ENCODE data around the gene ADAMTS12. TPM values are rescaled to one million over a fixed set of nuclear protein-coding genes. Genes with fewer than 3 reads are reported as not detected.

The ADAMTS12 gene
- total RNA-seq, 4 donors from 2014 or later: 0.49 to 3.1 (median 2.5) TPM

GRCh38 chr5:33684496-33685159, 207.2 kb downstream of the ADAMTS12 start:
- H3K4me3 ChIP-seq: no peak overlapping the region
- no peaks in the 10 kb centered on the region for H3K27me3 ChIP-seq
- ATAC-seq: no peak
- no peaks in the 10 kb centered on the region for H3K9me3 ChIP-seq
- no peaks in the 10 kb centered on the region for H3K36me3 ChIP-seq
- H3K4me1 ChIP-seq: no peaks in the 10 kb centered on the region
- H3K27ac ChIP-seq: no peak overlapping the region
- intact Hi-C loops (cut with DNase I; ENCODE audit: low total_unique reads): no loop called here
- no peak for DNase-seq
- no peak for TF ChIP-seq POLR2A (IDR thresholded peaks at IDR 0.05)
- no peak for TF ChIP-seq CTCF (IDR thresholded peaks at IDR 0.05 in 4 of 5, conservative IDR thresholded peaks at IDR 0.05 in 1 of 5)
- in situ Hi-C loops (cut with MboI; ENCODE audit: low sequenced_read_pairs in 4 of 4): no loop called here

- H3K36me3 ChIP-seq: no peaks in the 10 kb centered on the region
- H3K4me1 ChIP-seq: no peaks in the 10 kb centered on the region
- no peak overlapping the region for H3K27ac ChIP-seq
- intact Hi-C loops (cut with DNase I; ENCODE audit: low total_unique reads): no loop called here
- H3K27me3 ChIP-seq: no peaks in the 10 kb centered on the region
- H3K9me3 ChIP-seq: no peaks in the 10 kb centered on the region
- TF ChIP-seq CTCF (IDR thresholded peaks at IDR 0.05 in 4 of 5, conservative IDR thresholded peaks at IDR 0.05 in 1 of 5) (no peak), POLR2A (IDR thresholded peaks at IDR 0.05) (no peak)
- no peak overlapping the region for H3K4me3 ChIP-seq
- ATAC-seq (no peak), DNase-seq (no peak)
- in situ Hi-C loops (cut with MboI; ENCODE audit: low sequenced_read_pairs in 4 of 4): no loop called here
These were observed 212.0 kb downstream of the ADAMTS12 start for GRCh38 chr5:33679791-33680190.

DNA sequence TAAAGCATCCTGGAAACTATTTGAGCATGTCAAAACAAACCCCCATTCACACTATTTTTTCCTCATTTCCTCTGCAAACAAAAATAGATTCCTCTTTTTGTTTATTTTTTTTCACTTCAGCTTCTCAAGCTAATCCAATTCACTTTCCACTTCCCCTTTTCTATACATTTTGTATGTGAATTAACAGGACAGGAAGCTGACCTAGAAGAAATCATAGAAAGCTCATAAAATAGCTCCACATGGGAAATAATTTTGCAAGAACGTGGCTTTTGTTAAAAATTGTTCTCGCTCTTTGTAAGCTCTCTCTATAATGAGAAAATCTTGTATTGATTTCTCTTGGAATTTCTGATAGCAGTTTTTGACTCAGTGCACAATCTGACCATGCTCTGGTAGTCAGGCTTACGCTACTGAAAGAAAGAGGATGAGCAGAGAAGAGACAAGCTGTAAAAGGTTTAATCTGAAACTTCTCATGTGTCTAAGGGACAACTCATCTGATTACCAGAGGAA, 215.8 kb downstream of the ADAMTS12 start:
- no peaks in the 10 kb centered on the region for H3K36me3 ChIP-seq
- in situ Hi-C loops (cut with MboI; ENCODE audit: low sequenced_read_pairs in 4 of 4): no loop called here
- H3K9me3 ChIP-seq: no peaks in the 10 kb centered on the region
- no peak overlapping the region for H3K27ac ChIP-seq
- H3K4me3 ChIP-seq: no peak overlapping the region
- H3K27me3 ChIP-seq: no peaks in the 10 kb centered on the region
- H3K4me1 ChIP-seq: no peaks in the 10 kb centered on the region
- DNase-seq (no peak), ATAC-seq (no peak)
- TF ChIP-seq POLR2A (IDR thresholded peaks at IDR 0.05) (no peak), CTCF (IDR thresholded peaks at IDR 0.05 in 4 of 5, conservative IDR thresholded peaks at IDR 0.05 in 1 of 5) (no peak)
- intact Hi-C loops (cut with DNase I; ENCODE audit: low total_unique reads): no loop called here

DNA sequence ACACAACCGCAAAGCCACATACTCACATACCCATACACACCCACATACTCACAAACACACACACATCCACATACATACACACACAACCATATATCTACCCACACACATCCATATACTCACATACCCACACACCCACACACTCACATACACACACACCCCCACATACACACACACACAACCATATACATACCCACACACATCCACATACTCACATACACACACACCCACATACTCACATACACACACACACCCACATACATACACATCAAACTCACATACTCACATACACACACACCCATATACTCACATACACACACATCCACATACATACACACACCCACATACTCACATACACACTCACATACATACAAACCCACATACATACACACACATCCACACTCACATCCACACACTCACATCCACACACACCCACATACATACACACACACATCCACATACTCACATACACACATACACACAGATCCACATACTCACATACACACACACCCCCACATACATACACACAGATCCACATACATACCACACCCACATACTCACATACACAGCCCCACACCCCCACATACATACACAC, 220.0 kb downstream of the ADAMTS12 start:
- intact Hi-C loops (cut with DNase I; ENCODE audit: low total_unique reads): no loop called here
- Histone ChIP-seq H3K4me1 (no peaks in the 10 kb centered on the region), H3K9me3 (no peaks in the 10 kb centered on the region), H3K36me3 (no peaks in the 10 kb centered on the region), H3K27me3 (no peaks in the 10 kb centered on the region), H3K4me3 (no peak overlapping the region), H3K27ac (no peak overlapping the region)
- TF ChIP-seq CTCF (IDR thresholded peaks at IDR 0.05 in 4 of 5, conservative IDR thresholded peaks at IDR 0.05 in 1 of 5) (no peak), POLR2A (IDR thresholded peaks at IDR 0.05) (no peak)
- ATAC-seq: no peak
- in situ Hi-C loops (cut with MboI; ENCODE audit: low sequenced_read_pairs in 4 of 4): no loop called here
- DNase-seq: no peak
